ENCODE results near the gene AGK.

AGK gene

DNA sequence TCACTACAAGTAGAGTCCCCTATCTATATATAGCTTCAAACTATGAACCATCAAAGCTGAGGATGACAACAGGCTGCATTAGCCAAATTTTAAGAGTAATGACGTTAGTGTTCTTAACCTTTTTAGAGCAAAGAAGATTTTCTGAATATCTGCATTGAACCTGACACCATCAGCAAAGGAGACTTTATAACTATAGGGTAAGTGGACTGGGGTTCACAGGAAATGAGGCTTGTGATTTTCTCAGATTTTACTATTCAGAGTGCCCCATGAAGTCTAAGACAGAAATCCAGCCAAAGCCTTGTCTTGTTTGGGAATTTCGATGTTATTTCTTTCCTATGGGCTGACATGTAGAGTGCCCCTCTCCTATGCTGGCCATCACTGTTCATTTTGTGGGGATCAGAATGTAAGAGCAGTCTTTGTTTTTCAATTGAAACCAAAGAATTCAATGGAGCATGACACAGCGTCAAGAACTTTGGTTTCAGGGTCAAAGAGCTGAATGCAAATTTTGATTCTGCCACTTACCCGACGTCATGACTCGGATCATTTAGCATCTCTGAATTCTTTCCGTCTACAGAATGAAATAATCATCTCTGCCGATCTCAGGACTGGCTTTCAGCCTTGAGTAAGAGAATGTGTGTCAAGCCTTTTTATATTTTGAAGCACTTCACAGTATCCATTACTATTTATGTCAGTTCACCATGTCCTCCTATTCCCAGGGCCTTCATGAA is 98.1 kb downstream of the AGK start:
- DNase-seq: no peak

DNA sequence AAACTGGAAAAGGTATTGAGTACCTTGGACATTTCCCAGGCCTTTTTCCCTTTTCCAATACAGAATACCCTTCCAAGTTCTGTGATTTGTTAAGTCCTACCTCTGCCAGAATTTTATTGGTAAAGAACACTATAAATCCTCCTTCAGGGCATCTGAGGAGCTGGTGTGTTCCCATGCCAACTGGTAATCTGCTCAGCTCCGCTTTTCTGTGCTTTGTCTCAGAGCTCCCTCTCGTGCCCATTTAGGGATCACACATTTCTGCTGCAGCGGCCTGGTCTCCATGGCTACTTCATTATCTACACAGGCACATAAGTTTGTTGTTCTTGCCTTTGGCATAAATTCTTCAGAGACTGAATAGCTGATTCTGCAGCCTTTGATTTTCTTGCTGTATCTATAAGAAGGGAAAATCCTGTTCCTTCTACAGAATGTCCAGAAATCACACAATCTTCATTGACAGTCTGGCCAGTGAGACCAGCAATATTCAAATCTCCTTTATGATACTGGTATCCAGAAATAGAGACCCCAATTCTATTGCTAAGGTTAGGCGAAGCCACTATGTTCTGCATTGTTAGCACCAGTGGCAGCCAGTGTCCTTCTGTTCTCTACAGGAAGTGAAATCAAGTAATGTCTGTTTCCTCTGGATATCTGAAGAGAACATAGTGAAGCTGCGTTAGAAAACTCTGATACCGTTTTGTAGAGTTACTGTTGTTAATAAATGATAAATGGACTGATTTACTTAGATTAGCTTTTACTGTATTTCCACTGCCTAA is 98.8 kb downstream of the AGK start:
- peak in 1 of 2 experiments; percentile 10 for DNase-seq

DNA sequence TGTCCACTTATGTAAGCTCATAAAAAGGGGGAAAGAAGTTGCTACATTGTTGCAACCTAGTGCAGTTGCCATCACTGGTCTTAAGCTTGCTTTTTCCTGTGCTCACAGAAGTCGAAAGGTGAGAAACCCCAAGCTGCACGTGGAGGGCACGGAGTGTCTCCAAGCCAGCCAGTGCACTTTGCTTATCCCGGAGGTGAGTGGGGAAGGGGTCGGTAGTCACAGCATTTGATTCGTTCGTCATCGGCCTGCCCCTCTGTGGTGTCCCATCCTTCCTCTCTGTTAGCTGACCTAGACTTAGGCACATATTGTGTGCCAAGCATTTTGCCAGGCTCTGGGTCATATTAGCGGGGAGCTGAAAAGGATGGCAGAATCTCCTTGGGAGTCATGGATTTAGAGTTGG is 100.2 kb downstream of the AGK start:
- DNase-seq: no peak

DNA sequence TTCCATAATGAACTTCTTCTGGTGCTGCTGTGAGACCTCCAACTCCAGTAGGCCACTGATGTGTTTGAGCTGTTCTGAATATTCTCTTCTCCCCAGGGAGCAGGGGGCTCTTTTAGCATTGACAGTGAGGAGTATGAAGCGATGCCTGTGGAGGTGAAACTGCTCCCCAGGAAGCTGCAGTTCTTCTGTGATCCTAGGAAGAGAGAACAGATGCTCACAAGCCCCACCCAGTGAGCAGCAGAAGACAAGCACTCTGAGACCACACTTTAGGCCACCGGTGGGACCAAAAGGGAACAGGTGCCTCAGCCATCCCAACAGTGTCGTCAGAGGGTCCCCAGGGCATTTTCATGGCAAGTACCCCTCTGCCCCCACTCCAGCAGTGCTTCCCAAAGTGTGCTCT is 101.5 kb downstream of the AGK start:
- DNase-seq: no peak

DNA sequence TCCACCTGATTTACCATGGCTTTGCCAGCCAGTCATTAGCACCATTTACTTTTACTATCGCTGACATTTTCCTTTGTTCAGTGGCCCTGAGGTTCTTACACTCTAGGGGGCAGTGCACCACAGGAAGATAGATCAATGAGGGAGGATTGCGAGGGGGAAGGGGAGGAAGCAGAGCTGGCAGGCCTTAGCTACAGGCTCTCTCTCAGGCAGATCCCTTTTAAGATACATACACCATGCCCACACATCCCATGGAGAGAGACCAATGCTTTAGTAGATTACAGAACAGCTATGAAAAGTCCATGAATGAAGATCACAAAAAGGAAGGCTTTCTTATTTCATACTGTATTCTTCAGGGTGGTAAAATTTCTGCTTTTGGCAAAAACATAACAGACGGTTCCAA is 103.3 kb downstream of the AGK start:
- DNase-seq: peak; percentile 39 to 59

DNA sequence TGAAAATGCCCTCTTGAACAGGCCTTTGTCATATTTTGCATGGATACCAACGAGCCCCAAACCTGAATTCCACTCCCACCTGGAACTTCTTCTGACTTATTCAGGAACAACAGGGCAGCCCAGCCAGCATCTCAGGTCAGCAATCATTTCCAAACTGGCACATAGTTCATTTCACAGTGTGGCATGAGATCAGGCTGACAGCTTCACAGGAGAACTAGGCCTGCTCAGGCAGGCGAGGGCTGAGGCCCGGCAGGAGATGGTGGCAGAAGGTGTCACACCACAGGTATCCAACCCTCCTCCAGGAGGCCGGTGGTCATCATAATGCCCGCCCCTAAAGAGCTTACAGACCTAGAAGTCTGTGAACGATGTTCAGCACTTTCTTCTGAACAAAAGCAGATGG is 108.3 kb downstream of the AGK start:
- DNase-seq: no peak

DNA sequence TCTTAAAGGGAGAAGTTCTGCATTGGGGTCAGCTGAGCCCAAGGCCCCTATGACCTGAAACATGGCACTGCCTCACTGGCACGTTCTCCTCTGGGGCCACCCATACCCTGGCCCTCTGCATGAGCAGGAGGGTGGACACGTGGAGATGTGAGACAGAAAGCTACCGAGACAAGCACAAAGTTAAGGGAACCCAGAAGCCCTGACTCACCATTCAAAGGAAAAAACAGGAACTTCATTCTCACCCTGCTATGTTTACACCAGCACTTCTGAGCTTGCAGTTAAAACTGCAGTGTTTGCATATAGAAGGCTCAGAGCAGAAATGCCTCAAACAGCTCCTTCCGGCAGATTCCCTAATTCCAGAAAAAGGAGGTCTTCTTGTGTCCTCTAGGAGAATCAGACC is 109.0 kb downstream of the AGK start:
- DNase-seq: no peak

DNA sequence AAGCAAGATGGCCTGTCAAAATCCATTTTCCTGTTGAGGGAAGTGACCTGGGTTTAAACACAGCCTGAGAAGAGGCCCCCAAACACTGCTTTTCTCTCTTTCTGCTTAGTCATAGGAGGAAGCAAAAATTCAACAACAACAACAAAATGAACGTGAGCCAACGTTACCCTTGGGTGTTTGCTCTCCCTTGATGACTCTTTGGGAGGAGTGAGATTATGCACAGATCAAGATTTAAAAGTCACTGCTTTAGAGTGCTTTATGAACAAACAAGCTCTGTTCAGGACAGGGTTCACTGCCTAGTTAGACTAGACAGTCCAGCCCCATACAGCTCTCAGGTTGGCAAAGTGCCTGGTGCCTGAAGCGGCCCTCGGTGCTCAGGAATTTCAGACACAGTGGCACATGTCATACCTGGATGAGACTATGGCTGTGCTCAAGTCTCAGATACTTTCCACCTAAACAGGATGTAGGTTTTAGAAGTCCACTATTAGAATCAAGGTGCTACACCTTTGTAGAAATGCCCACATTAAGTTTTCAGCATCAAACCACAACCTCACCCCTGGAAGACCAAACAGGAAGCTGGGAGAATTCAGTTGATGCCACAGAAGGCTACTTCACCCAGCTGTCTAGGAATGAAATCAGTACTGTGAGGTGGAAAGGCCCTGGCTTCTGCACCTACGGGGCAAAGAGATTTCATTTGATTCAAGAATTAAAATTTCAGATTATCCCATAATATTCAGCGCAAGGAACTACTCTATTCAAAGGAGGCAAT is 112.1 kb downstream of the AGK start:
- DNase-seq: no peak

DNA sequence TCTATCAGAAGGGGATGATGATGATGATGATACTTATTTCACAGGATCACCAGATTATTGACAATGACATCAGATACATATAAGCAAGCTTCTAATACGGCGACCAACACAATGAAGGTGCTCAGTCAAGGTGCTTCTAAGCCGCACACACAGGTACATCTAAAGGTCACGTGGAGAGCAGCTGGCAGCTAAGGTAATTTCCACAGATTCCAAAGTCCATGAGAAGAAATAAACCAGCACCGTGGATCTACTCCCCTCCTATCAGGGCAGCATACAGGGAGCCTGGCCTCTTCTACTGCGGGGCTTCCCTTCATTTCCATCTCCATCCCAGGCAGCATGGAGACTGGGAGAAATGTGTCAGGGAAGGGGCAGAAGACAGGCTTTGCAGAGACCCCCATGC is 113.2 kb downstream of the AGK start:
- no peak for DNase-seq

DNA sequence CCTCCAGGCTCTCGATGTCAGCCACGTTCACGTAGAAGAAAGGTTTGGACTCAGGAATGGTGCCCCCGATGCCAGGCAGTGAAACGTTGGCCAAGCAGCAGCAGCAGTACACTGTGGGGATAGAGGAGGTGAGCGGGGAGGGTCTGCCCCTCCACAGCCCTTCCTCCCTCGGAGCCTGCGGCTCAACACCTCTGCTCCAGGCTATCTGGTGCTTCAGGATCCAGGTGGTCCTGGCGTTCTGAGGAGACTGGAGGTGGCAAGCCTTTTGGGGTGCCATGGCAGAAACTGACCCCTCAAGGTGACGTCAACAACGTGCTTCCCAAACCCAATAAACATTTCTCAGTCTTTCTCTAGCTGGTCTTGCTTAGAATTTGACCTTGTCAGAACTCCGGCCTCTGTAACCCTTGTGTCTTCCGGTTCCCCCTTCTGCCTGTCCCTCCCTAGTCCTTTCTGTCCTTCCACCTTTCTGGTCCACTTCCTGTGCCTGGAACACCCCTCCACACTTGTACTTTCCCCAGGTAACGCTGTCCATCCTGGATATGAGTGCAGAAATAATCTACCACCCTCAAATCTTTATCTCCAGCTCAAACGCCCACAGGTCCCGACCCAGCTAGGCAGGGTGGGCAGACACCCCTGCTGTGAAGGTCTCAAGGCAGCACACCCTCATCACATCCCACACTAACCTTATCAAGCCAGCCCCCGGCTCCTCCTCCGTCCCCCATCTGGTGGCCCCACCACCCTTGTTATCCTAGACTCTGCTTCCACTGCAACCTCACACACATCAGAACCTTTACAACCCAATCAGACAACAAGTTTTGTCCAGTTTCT is 114.2 kb downstream of the AGK start:
- DNase-seq: no peak

DNA sequence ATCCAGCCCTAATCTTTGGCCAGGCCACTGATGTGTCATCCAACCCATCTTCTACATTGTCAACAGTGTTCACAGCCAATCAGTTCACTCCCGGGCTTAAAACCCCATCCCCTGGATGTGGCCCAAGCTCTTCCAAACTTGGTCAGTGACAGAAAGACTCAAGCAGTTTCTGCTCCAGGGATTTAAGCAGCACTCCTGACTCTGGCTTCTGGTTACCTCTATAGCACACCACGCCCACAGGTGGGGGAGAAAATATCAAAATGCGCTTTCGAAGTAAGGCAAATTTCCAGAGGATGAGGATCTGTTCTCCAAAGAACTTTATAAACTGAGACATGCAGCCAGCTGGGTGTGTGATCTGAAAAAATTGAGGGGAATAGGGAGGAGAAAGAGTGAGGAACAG is 114.9 kb downstream of the AGK start:
- no peak for DNase-seq

DNA sequence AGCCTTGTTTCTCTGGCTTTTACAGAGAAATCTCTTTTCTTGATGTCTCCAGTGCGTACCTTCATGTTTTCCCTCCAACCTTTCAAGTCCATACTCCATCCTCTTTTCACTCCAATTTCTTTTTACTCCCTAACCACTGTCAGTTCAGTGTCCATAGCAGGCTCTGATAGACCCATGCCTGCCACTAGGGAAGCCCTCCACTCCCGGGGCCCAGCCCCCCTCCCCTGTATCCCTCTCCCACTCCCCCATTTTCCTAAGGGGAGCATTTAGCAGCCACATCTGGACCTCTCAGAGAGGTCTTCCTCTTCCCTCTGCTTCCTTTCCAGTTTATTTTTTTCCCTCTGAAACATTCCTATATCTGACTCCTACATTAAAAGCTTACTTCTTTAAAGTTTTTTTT is 117.6 kb downstream of the AGK start:
- no peak for DNase-seq

DNA sequence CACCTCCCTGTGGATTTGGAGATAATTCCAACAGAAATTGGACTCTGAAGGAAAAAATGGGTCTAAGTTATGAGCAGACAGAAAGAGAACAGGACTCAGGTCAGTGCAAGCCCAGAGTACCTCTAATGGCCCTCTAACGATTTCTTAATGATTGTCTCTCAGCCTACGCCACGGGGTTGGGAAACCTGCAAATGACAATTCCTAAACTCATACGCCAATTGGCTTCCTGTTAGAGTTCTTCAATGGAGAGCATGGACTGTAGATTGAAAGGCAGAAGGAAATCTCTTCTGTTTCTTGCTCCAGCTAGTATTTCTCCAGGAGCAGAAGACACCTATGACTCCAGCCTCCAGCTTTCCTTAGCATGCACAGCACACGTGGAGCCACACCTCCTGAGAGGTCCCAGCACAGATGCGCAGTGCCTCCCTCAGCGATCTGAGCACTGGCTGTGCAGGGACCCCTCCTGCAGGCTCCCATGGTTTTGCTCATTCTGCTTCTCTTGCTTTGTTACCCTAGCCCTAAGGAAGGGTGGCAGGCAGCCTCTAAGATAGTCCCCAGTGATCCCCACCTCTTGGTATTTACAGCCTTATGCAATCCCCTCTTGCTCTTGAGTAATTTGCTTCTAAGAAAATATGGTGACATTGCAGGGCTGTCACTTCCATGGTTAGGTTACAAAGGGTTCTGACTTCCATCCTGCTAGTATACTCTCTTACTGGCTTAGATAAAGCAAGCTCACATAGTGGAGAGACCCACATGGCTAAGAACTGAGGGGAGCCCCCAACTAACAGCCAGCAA is 120.7 kb downstream of the AGK start:
- DNase-seq: no peak

DNA sequence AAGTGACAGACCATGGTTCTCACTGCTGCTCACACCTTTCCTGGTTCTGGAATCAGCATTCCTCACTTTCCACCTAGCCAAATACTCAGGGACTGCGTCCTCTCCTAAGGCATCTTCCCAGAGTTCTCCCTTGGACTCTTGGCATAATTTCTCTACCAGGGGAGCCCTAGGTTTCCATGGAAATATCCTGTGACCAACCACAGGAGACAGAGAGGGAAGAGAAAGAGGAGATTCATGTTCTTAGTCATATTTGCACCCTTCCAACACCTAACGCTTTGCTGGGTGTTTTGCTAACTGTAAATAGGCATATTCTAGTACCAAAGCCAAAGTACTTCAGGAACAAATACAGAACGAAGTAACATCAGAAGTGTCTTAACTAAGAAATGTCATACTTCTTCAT is 122.1 kb downstream of the AGK start:
- no peak for DNase-seq

DNA sequence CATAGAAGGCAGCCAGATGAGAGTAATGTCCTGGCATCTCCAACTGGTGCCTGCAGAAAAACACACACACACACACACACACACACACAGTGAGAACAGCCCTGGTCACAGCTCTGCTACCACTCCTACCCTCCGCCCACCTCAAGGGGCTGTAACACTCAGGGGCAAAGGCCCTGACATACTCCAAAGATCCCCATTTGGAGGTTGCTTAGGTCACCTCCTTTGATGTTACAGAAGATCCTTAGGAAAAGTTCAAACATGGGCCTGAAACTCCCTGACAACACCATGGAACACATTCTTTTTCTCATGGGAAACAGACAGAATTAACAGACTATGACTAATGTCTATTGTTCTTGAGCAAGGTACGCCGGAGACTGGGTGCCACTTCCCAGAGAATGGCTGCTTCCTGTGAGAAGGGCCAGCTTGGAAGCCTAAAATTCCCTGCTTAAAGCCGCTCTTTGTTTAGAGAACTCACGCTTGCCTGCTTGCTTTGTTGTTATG is 123.0 kb downstream of the AGK start:
- DNase-seq: no peak

DNA sequence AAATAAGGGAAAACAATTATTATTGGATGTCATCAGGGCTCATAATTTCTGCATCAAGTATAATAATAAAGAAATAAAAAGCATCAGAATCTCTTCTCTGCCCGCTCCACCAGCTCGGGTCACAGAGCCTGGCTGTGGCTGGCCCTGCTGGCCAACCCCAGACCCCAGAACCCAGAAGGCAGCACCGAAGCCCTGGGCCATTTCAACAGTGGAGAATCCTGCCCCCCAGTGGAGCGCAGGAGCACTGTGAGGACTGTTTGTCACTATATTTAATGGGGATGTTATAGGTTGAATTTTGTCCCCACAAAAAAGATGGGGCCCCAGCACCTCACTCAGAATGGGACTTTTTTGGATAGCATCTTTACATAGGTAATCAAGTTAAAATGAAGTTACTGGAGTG is 123.5 kb downstream of the AGK start:
- DNase-seq: no peak

DNA sequence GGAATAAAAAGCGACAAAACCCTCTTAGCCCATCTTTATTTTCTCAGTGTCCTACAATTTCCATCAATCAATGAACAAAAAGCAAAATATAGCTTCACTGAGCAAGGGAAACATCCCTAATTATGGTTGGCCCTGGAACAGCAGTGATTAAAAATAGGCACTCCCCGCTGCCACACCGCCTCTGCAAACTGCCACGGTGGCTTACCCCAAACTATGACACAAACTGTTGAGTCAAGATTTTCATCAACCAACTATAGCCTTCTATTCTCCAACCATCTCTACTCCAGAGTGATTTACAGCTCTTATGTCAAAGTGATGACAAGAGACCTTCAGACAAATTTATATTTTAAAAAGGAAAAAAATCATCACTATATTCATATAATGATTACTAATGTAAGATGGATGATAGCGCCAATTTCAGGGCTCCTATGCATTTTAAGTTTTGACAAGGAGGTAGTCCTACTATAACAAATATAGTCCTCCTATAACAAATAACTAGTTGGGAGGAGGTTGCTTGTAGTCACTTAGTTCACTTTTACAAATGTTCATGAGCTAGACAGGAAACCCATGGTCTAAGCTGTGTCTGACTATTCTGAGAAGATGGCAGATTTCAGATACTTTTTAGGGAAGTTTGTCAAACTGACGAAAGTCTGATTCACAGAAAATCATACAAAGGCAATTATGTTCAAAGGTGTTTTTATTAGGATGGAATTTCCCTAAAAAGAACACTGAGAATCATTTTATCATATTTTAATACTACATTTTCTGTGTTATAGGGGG is 124.4 kb downstream of the AGK start:
- DNase-seq: peak; percentile 24 to 26

DNA sequence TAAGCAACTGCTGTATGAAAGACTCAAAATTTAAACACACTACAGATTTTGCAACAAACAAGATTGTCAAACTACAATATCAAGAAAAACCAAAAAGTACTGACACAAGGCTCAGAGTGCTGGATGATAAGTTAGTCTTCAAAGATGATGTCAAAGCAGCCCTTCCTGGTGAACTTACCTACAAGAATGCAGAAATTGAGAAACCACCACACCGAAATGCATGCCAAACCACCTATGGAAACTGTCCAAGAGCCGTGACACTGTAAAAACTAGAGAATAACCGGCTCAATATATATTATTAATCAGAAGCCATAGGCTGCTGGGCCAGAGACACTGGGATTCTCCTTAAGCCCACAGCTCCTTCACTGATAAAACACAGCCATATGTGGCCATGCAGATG is 125.4 kb downstream of the AGK start:
- DNase-seq: no peak

DNA sequence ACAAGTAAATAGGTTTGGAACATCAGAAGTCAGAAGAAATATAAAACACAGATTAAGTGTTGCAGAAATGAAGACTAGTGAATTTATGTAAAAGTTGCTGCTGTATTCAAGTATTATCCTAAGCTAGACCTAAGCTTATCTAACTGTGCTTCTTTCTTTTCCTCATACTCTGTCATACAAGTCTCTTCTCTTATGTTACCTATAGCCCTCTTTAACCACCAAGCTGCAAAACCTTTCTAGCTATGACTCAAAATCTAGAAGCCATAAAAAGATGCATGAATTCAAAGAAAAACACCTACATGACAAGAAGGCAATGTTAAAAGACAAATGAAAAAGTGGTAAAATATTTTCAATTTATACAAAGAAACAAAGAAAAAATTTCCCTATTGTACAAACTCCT is 127.8 kb downstream of the AGK start:
- no peak for DNase-seq

DNA sequence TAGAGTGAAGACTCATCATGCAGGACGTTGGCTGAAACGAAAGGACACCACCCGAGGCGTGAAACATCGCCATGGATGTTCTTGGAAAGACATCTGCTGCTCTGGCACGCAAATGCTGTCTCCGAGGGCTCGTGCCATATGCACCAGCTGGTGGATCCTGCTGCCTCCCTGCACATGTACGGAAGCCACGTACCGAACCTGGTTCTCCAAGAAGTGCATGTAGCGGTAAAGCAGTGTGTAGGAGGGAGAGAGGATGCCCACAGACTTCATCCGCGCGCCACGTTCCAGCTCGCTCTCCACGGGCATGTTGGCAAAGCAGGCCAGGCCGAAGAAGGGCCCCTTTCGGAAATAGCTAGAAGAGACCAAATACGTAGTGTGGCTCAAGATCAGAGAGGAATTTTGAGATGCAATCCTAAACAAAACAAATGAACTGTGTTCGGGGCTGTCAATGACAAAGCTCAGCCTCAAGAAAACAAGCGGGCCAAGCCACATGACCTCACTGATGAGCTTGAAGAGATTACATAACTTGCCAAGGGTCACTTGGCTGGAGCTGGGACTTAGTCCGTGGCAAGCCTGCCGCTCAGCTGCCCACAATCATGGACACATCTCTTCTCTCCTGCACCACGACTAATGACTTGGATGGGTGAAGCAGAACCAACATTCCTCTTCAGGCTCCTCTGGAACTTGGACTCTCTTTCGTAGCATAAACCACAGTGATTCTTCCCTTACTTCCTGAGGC is 134.2 kb downstream of the AGK start:
- no peak for DNase-seq

Measured in activated CD4-positive, alpha-beta T cell treated with anti-CD3 and anti-CD28 coated beads, Interleukin-2, amount 50 U/mL, for 48 hours (primary cell).